NCI-H748 (cell line): ENCODE measurements around the gene KLHL40.

ENCODE experiments used
- DNase-seq: peaks from one replicate; lab custom pipeline; 2025; ENCODE audit not compliant: unreplicated experiment; lab: John Stamatoyannopoulos, UW

The KLHL40 gene, protein sequence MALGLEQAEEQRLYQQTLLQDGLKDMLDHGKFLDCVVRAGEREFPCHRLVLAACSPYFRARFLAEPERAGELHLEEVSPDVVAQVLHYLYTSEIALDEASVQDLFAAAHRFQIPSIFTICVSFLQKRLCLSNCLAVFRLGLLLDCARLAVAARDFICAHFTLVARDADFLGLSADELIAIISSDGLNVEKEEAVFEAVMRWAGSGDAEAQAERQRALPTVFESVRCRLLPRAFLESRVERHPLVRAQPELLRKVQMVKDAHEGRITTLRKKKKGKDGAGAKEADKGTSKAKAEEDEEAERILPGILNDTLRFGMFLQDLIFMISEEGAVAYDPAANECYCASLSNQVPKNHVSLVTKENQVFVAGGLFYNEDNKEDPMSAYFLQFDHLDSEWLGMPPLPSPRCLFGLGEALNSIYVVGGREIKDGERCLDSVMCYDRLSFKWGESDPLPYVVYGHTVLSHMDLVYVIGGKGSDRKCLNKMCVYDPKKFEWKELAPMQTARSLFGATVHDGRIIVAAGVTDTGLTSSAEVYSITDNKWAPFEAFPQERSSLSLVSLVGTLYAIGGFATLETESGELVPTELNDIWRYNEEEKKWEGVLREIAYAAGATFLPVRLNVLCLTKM

GRCh38 chr3:42685363-42685881 is at the start of gene KLHL40:
TSS of gene KLHL40 (plus strand) at chr3:42685537. CDS start at chr3:42685619, 82 bp downstream.
- DNase-seq = no peak

DNA sequence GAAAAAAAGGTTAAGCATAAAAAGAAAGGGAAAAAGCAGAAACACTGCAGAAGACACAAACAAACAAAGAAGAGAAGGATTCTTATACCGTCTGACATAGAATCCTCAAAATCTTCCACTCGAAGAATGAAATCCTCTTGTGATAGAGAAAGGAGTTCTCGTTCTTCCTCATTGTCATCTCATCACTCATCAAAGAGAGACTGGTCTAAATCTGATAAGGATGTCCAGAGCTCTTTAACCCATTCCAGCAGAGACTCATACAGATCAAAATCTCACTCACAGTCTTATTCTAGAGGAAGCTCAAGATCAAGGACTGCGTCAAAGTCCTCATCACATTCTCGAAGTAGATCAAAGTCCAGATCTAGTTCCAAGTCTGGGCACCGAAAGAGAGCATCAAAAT is 48.3 kb upstream of the KLHL40 start:
- no peak for DNase-seq

DNA sequence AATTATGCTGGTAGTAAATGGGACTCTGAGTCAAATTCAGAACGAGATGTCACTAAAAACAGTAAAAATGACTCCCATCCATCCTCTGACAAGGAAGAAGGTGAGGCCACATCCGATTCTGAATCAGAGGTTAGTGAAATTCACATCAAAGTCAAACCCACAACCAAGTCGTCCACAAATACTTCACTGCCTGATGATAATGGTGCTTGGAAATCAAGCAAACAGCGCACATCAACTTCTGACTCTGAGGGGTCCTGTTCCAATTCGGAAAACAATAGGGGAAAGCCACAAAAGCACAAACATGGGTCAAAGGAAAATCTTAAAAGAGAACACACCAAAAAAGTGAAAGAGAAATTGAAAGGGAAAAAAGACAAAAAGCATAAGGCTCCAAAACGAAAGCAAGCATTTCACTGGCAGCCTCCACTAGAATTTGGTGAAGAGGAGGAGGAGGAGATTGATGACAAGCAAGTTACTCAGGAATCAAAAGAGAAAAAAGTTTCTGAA is 46.9 kb upstream of the KLHL40 start:
- DNase-seq = no peak

DNA sequence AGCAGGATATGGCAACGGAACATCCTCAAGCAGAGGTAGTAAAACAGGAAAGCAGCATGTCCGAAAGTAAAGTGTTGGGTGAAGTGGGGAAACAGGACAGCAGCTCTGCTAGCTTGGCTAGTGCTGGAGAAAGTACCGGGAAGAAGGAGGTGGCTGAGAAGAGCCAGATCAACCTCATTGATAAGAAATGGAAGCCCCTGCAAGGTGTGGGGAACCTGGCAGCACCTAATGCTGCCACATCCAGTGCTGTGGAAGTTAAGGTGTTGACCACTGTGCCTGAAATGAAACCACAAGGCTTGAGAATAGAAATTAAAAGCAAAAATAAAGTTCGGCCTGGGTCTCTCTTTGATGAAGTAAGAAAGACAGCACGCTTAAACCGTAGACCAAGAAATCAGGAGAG is 46.1 kb upstream of the KLHL40 start:
- no peak for DNase-seq

GRCh38 chr3:42640129-42640528 is 45.2 kb upstream of the KLHL40 start:
- DNase-seq = no peak

- no peak for DNase-seq
Observed at GRCh38 chr3:42640771-42641370, 44.5 kb upstream of the KLHL40 start.

DNA sequence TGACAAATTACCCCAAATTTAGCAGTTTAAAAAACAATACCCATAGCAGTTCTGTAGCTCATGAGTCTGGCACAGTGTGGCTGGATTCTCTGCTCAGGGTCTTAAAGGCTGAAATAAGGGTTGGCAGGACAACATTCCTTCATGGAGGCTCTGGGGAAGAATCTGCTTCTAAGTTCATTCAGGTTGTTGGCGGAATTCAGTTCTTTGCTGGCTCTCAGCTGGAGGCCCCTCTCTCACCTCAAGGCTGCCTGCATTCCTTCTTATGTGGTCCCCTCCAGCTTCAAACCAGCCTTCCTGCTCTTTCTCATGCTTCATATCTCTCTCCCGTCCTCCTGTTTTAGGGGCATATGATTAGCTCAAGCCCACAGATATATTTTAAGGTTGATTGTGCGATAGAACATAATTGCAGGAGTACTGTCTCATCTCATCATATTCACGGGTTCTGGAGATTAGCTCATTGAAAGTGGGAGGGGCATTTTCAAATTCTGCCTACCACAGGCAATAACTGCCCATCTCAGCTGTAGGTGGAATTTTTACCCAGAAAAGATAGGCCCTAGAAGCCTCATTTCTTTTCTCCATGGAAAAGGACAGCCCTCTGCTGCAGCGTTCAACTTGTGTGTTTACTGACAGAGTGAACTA is 37.4 kb upstream of the KLHL40 start:
- no peak for DNase-seq

- no peak for DNase-seq
Observed at GRCh38 chr3:42649006-42649405, 36.3 kb upstream of the KLHL40 start.

GRCh38 chr3:42649783-42650182 is 35.6 kb upstream of the KLHL40 start:
- no peak for DNase-seq

DNA sequence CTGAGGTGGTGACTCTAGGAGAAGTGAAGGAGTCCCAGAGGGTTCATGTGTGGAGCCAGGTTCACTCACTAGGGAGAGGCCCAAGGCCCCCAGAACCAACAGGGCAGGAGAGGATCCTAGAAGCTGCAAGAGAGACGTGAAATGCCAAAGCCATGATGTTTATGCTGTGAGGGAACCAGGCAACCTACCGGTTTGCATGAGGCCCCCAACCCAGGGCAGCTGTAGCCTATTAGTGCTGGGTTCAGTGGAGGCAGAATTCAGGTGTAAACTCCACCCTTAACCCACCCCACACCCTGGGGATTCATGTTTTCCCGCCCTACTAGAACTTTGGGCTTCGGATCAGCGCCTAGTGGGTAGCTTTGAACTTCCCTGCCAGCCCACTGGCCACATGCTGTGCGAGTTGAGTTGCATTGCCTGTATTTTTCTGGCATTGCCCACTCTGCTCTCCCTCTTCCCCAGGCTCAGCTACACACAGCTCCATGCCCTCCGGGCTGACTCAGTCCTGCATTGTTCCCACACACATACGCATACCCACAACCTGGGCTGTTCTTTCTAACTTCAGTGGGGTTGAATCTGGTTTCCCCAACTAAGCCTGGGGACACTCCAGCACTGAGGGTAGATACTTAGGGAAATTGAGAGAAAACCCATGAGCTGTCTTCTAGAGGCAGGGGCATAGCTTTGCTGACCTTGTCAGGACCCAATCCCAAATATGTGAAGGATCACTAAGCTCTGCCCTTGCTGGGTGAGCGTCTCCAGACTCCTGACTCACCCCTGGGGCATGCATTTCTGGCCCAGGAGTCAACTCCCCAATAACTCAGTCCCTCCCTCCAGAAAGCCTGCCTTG is 33.9 kb upstream of the KLHL40 start:
- no peak for DNase-seq

DNA sequence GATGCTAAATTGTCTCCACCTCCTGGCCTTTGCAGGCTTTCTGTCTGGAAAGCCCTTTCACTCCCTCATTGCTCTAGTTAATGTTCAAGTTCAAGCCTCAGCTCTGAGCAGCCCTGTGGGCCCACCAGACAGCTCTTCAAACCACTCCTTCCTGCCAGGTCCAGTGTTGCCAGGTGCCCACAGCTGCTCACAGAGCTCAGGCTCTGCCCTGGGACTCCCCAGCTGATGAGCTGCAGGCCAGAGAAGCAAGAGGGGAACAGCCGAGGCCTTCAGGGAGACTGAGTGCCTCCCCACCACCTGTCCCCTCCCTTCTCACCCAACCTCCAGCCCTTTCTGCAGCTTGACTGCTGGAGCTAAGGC is 33.1 kb upstream of the KLHL40 start:
- DNase-seq = no peak

DNA sequence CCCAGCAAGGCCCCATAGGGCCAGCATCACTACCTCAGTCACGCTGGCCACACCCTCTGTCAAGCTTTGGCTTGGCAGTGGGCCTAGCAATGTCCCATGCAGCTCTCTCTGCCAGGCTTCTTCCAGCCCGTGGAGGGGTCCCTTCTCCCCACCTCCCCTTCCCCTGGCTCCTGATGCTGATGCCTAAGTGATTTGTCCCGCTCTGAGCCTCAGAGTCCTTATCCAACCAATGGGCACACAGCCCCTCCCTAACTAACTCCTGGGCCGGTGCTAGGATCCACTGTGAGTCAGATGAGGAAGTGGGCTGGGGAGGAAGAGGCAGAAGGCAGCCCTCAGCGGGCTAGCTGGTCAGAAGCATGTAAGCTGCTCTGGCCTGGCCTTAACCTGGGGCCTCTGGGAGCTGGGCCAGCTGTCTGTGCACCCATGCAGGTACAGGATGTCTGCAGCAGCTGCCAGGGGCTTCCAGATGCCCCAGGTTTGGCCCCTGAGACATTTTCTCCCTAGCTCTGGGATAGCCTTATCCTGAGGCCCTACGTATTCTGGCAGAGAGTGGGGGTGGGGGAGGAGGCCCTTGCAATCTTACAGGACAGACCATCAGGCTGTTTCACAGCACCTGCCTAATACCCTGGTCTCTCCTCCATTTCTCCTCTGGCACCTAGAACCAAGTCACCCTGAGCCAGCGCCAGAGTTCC is 32.6 kb upstream of the KLHL40 start:
- DNase-seq = no peak

DNA sequence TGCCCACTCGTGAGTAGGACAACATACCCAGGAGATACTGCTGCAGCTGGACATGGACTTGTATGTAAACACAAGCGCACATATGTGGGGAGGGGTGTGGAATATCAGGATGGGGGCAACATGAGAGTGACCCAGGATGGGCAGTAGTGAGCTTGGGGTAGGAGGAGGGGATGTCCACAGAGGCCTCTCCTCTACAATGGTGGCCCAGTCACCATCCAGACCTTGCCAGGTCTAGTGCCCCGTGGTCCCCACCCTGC is 32.1 kb upstream of the KLHL40 start:
- no peak for DNase-seq

DNA sequence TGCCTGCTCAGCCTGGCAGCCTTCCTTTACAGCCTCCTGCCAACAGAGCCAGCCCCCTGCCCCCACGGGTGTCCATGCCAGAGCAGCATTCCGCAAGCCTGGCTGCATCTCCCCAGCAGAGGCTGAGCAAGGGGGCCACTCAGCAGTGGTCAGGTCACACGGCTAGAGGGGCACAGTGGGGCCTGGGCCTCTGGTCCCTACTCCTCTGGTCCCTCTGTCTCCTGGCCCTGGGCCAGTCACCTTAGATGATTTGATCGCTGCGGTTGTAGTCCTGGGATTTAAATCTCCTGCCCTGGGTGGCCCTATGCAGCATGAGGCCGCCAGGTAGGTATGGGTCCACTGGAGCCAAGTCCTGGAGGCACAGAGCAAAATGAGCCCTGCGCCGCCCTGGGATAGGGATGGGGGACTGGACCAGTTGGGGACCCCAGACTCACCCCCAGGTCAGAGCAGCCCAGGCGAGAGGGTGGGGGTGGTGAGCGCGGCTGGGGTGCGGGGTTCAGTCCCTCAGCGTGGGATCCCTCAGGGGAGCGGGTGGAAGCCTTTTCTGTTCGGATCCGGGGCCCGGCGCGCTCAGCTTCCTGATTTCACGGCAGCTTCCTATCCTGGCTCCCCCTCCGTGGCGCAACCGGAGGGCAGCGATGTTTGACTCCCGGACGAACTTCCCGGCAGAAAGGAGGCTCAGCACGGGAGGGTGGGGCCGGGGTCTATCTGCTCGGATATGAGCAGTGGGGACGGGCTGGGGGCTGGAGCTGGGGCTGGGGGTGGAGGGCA is 31.6 kb upstream of the KLHL40 start, which contains the start of gene ZBTB47:
TSS of gene ZBTB47 (plus strand) at position 138 of the 771 bp plus-strand sequence. CDS start 4,659 bp downstream, outside the sequence.
- DNase-seq = peak; percentile 46

DNA sequence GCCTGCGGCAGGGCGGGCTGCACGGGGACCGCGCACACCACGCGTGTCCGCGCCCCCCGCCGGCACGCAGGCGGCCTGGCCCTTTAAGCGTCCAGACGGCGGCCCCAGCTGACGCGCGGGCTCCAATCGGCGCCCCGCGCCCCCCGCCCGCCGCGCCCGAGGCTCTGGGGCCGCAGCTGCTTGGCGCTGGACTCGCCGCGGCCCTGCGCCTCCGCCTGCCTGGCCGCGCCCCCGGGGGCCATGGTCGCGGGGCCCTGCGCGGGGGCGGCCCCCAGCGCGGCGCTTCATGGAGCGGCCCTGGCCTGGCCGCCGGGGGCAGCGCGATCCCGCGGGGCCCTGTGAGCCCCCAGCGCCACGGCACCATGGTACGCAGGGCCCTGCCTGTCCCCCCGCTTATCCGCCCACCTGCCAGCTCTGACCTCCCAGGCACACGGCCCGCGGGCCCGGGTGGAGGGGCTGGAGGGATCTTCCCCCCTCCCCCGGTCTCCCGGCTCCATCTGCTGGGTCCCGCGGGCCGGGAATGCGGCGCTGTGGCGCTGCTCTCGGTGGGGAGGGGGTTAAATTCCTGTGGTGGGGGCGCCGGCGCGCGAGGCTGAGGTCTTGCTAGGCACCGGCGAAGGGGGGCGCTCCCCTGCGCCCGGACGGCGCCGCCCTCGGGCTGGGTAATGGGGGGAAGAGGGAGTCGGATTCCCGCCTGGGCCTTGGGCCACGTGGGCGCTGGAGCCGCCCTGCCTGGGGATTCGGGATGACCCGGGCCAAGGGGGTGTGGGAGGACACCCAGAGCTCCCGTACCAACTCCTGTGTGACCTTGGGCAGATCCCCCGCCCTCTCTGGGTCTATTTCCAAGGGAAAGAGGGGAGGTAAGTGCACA is 30.8 kb upstream of the KLHL40 start:
- peak; percentile 58 for DNase-seq

DNA sequence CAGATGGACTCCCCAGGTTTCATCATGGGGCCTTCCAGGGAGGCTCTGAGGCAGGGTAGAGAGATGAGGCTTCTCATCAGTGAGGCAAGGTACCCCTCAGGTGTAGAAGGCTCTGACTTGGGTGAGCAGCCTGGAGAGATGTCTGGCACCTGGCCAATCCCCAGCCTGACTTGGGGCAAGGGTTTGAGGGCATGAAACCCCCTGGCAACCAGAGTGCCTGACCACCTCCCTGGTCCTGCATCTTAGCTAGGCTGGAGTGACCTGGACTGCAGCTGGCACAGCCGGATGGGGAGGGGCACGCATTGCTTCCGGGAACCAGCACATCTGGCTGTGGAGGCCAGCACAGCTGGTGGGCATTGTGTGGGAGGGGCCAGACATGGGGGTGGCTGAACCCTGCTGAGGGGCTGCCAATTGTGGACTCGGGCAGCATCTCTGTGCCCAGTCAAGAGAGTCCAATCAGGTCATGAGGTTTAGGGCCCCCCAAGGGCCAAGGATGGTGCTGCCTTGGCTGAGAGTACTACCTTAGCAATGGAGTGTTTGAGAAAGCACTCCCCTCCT is 29.9 kb upstream of the KLHL40 start:
- DNase-seq = peak; percentile 10

DNA sequence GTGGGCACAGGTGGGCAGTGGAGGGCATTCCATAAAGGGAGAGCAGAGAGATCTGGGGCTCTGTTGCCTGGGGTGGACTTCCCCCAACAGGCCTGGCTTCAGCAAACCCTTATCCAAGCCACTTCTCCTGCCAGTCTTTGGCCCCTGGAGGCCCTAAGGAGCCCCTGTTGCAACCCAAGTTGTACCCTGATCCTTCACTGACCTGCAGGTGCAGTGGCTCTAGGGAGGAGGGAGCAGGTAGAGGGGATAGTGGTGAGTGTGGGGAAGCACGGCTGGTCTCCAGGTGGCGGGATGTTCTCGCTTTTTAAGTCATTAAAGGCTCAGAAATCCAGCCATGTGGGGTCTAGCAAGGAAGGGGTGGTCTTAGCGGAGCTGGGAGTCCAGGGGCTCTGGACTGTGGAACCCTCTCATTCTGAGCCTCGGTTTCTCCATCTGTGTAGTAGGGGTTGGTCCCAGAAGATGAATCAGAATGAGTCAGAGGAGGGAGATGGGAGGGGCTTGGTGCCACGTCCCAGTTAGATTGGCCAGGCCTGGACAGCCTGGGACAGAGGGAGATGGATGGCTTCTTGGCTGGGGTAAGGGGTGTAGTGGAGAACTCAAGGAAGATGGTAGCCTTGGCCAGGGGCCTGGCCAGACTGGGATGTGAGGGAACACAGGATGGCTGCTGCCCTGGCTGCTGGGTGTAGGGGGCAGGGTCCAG is 29.2 kb upstream of the KLHL40 start:
- no peak for DNase-seq
